Peyer's patch (tissue), 4 donors: ENCODE measurements around the gene BMP8B.

ENCODE experiments used
- CTCF ChIP-seq, 6 experiments: fragments of 450-650 bp in 4 of 6; fragments of 200-600 bp in 2 of 6; sonication (generic) in 1 of 6; IDR thresholded peaks; one replicate each; pipeline ENCODE4 v1.5.1; 2017 to 2019; ENCODE audit warnings: antibody characterized with exemption in 6 of 6, mild to moderate bottlenecking in 3 of 6, moderate library complexity in 1 of 6
- POLR2A ChIP-seq, 2 donors: fragments of 450-650 bp; IDR thresholded peaks; one replicate each; pipeline ENCODE4 v1.5.1; 2017; ENCODE audit warnings: antibody characterized with exemption in 2 of 2, mild to moderate bottlenecking in 2 of 2, moderate library complexity in 2 of 2

DNA sequence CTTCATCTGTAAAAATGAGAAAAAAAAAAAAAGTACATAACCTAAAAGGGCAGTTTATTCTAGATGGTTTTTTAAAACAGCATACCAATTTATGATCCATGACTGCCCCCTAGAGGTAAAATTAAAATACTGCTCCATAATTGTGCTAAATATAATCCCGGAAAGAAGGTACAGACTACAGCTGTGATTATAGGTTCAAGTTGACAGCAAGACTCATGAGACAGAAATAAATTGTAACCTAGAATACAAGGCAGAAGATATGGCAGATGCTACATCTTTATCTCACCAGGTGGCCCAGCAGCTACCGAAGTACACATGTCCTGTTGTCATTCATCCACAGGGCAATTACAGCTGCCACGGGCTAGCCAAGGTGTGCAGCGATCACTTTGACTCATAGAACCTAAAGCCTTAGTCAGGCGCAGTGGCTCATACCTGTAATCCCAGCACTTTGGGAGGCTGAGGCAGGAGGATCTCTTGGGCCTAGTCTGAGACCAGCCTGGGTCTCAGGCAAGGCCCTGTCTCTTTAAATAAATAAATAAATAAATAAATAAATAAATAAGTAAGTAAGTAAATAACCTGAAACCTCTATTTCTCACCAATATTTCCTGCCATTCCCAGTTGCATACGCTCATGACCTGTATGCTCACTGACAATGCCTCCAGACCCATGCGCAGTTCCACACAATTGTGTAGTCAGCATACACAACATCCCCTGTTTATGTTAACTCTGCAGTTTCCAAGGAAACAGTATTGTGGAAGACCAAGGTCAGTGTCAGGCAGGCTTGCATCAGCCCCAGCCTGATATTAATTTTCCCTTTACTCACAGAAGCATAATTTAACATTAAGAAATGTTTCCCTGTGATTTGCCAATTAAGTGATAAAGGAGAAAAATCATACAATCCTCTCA, 68.3 kb downstream of the BMP8B start:
- peak; percentile 46 to 88 (median 82) for TF ChIP-seq CTCF (IDR thresholded peaks at IDR 0.05)
- no peak for TF ChIP-seq POLR2A (IDR thresholded peaks at IDR 0.05)
